NCI-H146 treated with DMSO at 0.1 percent for 48 hours (cell line): ENCODE results near the gene CD33.

Experiments used
- DNase-seq: peaks from one replicate; lab custom pipeline; 2025; ENCODE audit not compliant: unreplicated experiment; lab: John Stamatoyannopoulos, UW

Gene CD33

GRCh38 chr19:51258165-51259160 lies 33.6 kb downstream of the CD33 start:
- no peak for DNase-seq

GRCh38 chr19:51259348-51260245 lies 34.7 kb downstream of the CD33 start:
- no peak for DNase-seq

GRCh38 chr19:51263808-51264207 lies 38.9 kb downstream of the CD33 start:
- DNase-seq: no peak

- no peak for DNase-seq
Observed at GRCh38 chr19:51271067-51271466, 46.2 kb downstream of the CD33 start.

- no peak for DNase-seq
Observed at GRCh38 chr19:51272183-51272810, 47.4 kb downstream of the CD33 start.

- DNase-seq: no peak
Observed at GRCh38 chr19:51274049-51274770, 49.3 kb downstream of the CD33 start.

GRCh38 chr19:51277112-51277511 lies 52.2 kb downstream of the CD33 start:
- DNase-seq: no peak

GRCh38 chr19:51282335-51282734 lies 57.5 kb downstream of the CD33 start:
- no peak for DNase-seq

GRCh38 chr19:51285682-51286081 lies 60.8 kb downstream of the CD33 start:
- no peak for DNase-seq
